ENCODE results near the gene NCOA6. TPM values are rescaled to one million over a fixed set of nuclear protein-coding genes. Genes with fewer than 3 reads are reported as not detected.

NCOA6 gene
- total and polyA plus RNA-seq, 2 of the 4 experiments (the other 2 are of a cell fraction): 3.6 to 13.1 TPM

- no peak for DNase-seq
- Histone ChIP-seq H4K8ac (ENCODE audit: low read depth in 2 of 2, low read length in 2 of 2) (no peak overlapping the region), H3K9ac (ENCODE audit: low read depth, low read length) (no peak overlapping the region), H3K14ac (replicated peaks; ENCODE audit: low read depth, low read length) (no peak overlapping the region), H4K91ac (ENCODE audit: insufficient read depth, low read depth, low read length) (no peak overlapping the region), H3K18ac (ENCODE audit: low read depth, low read length) (no peak overlapping the region), H2AFZ (replicated peaks; ENCODE audit: low read length, poor library complexity) (no peak overlapping the region), H3K4me1 (ENCODE audit: control insufficient read depth, insufficient read depth, low read length) (no peaks in the 10 kb centered on the region), H2BK20ac (ENCODE audit: low read depth, low read length) (no peak overlapping the region), H3K27ac (ENCODE audit: insufficient read depth, low read length) (no peak overlapping the region), H2BK5ac (ENCODE audit: low read depth, low read length, poor library complexity, severe bottlenecking) (no peak overlapping the region), H2BK120ac (ENCODE audit: low read depth, low read length) (no peak overlapping the region), H2AK5ac (ENCODE audit: low read depth, low read length) (no peak overlapping the region), H3K36me3 (ENCODE audit: control insufficient read depth, insufficient read depth, low read length) (peaks cover 42% of the 10 kb centered on the region), H4K20me1 (ENCODE audit: insufficient read depth, low read length) (no peaks in the 10 kb centered on the region), H3K56ac (ENCODE audit: extremely low read depth, insufficient read depth, low read length) (no peak overlapping the region), H3K4me2 (ENCODE audit: low read depth, low read length) (no peak overlapping the region), H2AK9ac (replicated peaks; ENCODE audit: low read depth, low read length, poor library complexity) (no peak overlapping the region), H2BK15ac (ENCODE audit: low read depth, low read length) (no peak overlapping the region), H3K27me3 (ENCODE audit: control insufficient read depth, insufficient read depth, low read length) (no peaks in the 10 kb centered on the region), H3K4ac (ENCODE audit: low read depth, low read length) (no peak overlapping the region), H3K23ac (ENCODE audit: low read depth, low read length) (no peak overlapping the region), H3K4me3 (ENCODE audit: insufficient read depth, low read depth, low read length) (no peak overlapping the region), H3K79me1 (ENCODE audit: low read depth in 1 of 2, low read length in 2 of 2) (no peaks in the 10 kb centered on the region), H3K9me3 (ENCODE audit: control insufficient read depth, insufficient read depth, low read length) (no peaks in the 10 kb centered on the region), H3K9me1 (ENCODE audit: insufficient read depth, low read length) (peaks cover 1% of the 10 kb centered on the region; the same call in 1 of the 2 replicates), H4K5ac (ENCODE audit: low read depth, low read length) (no peak overlapping the region)
- dilution Hi-C loops (cut with HindIII; ENCODE audit: low sequenced_read_pairs, unreplicated experiment): no loop called here
- CTCF ChIA-PET: no interaction called here
- POLR2A ChIA-PET (ENCODE audit: unreplicated experiment): no interaction called here
- intact Hi-C loops (cut with micrococcal nuclease): no loop called here
- ATAC-seq (ENCODE audit: low read depth): no peak
- in situ Hi-C loops (cut with MboI; ENCODE audit: low sequenced_read_pairs): loop anchor here (25.0 kb wide), 2 partner anchors 413 to 588 kb away; partner anchors contain the start of gene GDF5
- BruUV-seq (replicated peaks): no TSS peak
- no peak for TF ChIP-seq BHLHE40 (IDR thresholded peaks at IDR 0.05; ENCODE audit: low read depth, low read length)
- TF ChIP-seq CEBPB (IDR thresholded peaks at IDR 0.05; ENCODE audit: low read depth, low read length): no peak
- TF ChIP-seq USF2 (IDR thresholded peaks at IDR 0.05; ENCODE audit: low read depth, low read length): no peak
- TF ChIP-seq CHD1 (IDR thresholded peaks at IDR 0.05; ENCODE audit: low read depth, low read length): no peak
- TF ChIP-seq MAFK (IDR thresholded peaks at IDR 0.05; ENCODE audit: low read depth, low read length): no peak
- no peak for TF ChIP-seq RFX5 (IDR thresholded peaks at IDR 0.05; ENCODE audit: low read depth, low read length)
- no peak for TF ChIP-seq NFE2L2 (IDR thresholded peaks at IDR 0.05; ENCODE audit: low read depth, low read length)
- no peak for TF ChIP-seq MXI1 (IDR thresholded peaks at IDR 0.05; ENCODE audit: borderline replicate concordance, low read depth, low read length)
- WGBS, 2 experiments (ENCODE audit: extremely low coverage in 2 of 2, insufficient read length in 1 of 2): 100% methylated on average over 1 of the region's 9 CpGs; no CpG with 5 or more reads in 1 of the 2 experiments
Measured at GRCh38 chr20:34849778-34850177, 24.3 kb upstream of the NCOA6 start.
